ENCODE results near the gene RANBP1.

RANBP1 gene

GRCh38 chr22:20139391-20140106 lies 23.6 kb downstream of the RANBP1 start:
- peaks cover 13% of the 10 kb centered on the region for H3K4me1 ChIP-seq (ENCODE audit: control insufficient read depth, insufficient read depth, low read length)
- no peaks in the 10 kb centered on the region for H3K27me3 ChIP-seq (ENCODE audit: control insufficient read depth, insufficient read depth, low read length)
- no peaks in the 10 kb centered on the region for H3K36me3 ChIP-seq (ENCODE audit: control insufficient read depth, insufficient read depth, low read length)

GRCh38 chr22:20140107-20140445 lies 24.2 kb downstream of the RANBP1 start:
- Histone ChIP-seq H3K27me3 (ENCODE audit: control insufficient read depth, insufficient read depth, low read length) (no peaks in the 10 kb centered on the region), H3K9ac (ENCODE audit: low read length) (no peak overlapping the region), H3K4me3 (ENCODE audit: low read length) (no peak overlapping the region), H3K4me1 (ENCODE audit: control insufficient read depth, insufficient read depth, low read length) (peaks cover 12% of the 10 kb centered on the region), H3K36me3 (ENCODE audit: control insufficient read depth, insufficient read depth, low read length) (no peaks in the 10 kb centered on the region), H3K9me3 (ENCODE audit: control insufficient read depth, low read length) (no peaks in the 10 kb centered on the region)

More at GRCh38 chr22:20139391-20140106, 23.6 kb downstream of the RANBP1 start:
- H3K4me3 ChIP-seq (ENCODE audit: low read length), result no peak overlapping the region
- H3K9ac ChIP-seq (ENCODE audit: low read length), result no peak overlapping the region
- H3K9me3 ChIP-seq (ENCODE audit: control insufficient read depth, low read length), result no peaks in the 10 kb centered on the region

- Histone ChIP-seq H3K4me3 (ENCODE audit: low read length) (no peak overlapping the region), H3K9ac (ENCODE audit: low read length) (no peak overlapping the region), H3K4me1 (ENCODE audit: control insufficient read depth, insufficient read depth, low read length) (peaks cover 8% of the 10 kb centered on the region), H3K9me3 (ENCODE audit: control insufficient read depth, low read length) (no peaks in the 10 kb centered on the region), H3K36me3 (ENCODE audit: control insufficient read depth, insufficient read depth, low read length) (no peaks in the 10 kb centered on the region), H3K27me3 (ENCODE audit: control insufficient read depth, insufficient read depth, low read length) (no peaks in the 10 kb centered on the region)
Observed at GRCh38 chr22:20140521-20140964, 24.6 kb downstream of the RANBP1 start.

- H3K36me3 ChIP-seq (ENCODE audit: control insufficient read depth, insufficient read depth, low read length), result no peaks in the 10 kb centered on the region
- H3K4me1 ChIP-seq (ENCODE audit: control insufficient read depth, insufficient read depth, low read length), result peaks cover 8% of the 10 kb centered on the region
- no peak overlapping the region for H3K4me3 ChIP-seq (ENCODE audit: low read length)
- H3K27me3 ChIP-seq (ENCODE audit: control insufficient read depth, insufficient read depth, low read length), result no peaks in the 10 kb centered on the region
- H3K9me3 ChIP-seq (ENCODE audit: control insufficient read depth, low read length), result no peaks in the 10 kb centered on the region
- H3K9ac ChIP-seq (ENCODE audit: low read length), result no peak overlapping the region
Observed at GRCh38 chr22:20141186-20142077, 25.5 kb downstream of the RANBP1 start.

- no peak overlapping the region for H3K4me3 ChIP-seq (ENCODE audit: low read length)
- H3K4me1 ChIP-seq (ENCODE audit: control insufficient read depth, insufficient read depth, low read length), result peaks cover under 1% of the 10 kb centered on the region
- H3K9ac ChIP-seq (ENCODE audit: low read length), result no peak overlapping the region
- no peaks in the 10 kb centered on the region for H3K27me3 ChIP-seq (ENCODE audit: control insufficient read depth, insufficient read depth, low read length)
- no peaks in the 10 kb centered on the region for H3K9me3 ChIP-seq (ENCODE audit: control insufficient read depth, low read length)
- H3K36me3 ChIP-seq (ENCODE audit: control insufficient read depth, insufficient read depth, low read length), result no peaks in the 10 kb centered on the region
Observed at GRCh38 chr22:20142711-20143621, 27.1 kb downstream of the RANBP1 start.

- H3K4me3 ChIP-seq (ENCODE audit: low read length), result no peak overlapping the region
- H3K27me3 ChIP-seq (ENCODE audit: control insufficient read depth, insufficient read depth, low read length), result no peaks in the 10 kb centered on the region
- H3K36me3 ChIP-seq (ENCODE audit: control insufficient read depth, insufficient read depth, low read length), result no peaks in the 10 kb centered on the region
- H3K9me3 ChIP-seq (ENCODE audit: control insufficient read depth, low read length), result no peaks in the 10 kb centered on the region
- H3K4me1 ChIP-seq (ENCODE audit: control insufficient read depth, insufficient read depth, low read length), result no peaks in the 10 kb centered on the region
- no peak overlapping the region for H3K9ac ChIP-seq (ENCODE audit: low read length)
Observed at GRCh38 chr22:20143883-20144665, 28.2 kb downstream of the RANBP1 start.

- no peaks in the 10 kb centered on the region for H3K27me3 ChIP-seq (ENCODE audit: control insufficient read depth, insufficient read depth, low read length)
- no peaks in the 10 kb centered on the region for H3K36me3 ChIP-seq (ENCODE audit: control insufficient read depth, insufficient read depth, low read length)
- no peak overlapping the region for H3K9ac ChIP-seq (ENCODE audit: low read length)
- no peak overlapping the region for H3K4me3 ChIP-seq (ENCODE audit: low read length)
- no peaks in the 10 kb centered on the region for H3K4me1 ChIP-seq (ENCODE audit: control insufficient read depth, insufficient read depth, low read length)
- no peaks in the 10 kb centered on the region for H3K9me3 ChIP-seq (ENCODE audit: control insufficient read depth, low read length)
Observed at GRCh38 chr22:20145206-20145831, 29.4 kb downstream of the RANBP1 start.

GRCh38 chr22:20145832-20146223 lies 29.9 kb downstream of the RANBP1 start:
- Histone ChIP-seq H3K36me3 (ENCODE audit: control insufficient read depth, insufficient read depth, low read length) (no peaks in the 10 kb centered on the region), H3K4me1 (ENCODE audit: control insufficient read depth, insufficient read depth, low read length) (no peaks in the 10 kb centered on the region), H3K4me3 (ENCODE audit: low read length) (no peak overlapping the region), H3K27me3 (ENCODE audit: control insufficient read depth, insufficient read depth, low read length) (no peaks in the 10 kb centered on the region), H3K9me3 (ENCODE audit: control insufficient read depth, low read length) (no peaks in the 10 kb centered on the region), H3K9ac (ENCODE audit: low read length) (no peak overlapping the region)

GRCh38 chr22:20146777-20147176 lies 30.9 kb downstream of the RANBP1 start:
- Histone ChIP-seq H3K4me1 (ENCODE audit: control insufficient read depth, insufficient read depth, low read length) (no peaks in the 10 kb centered on the region), H3K36me3 (ENCODE audit: control insufficient read depth, insufficient read depth, low read length) (no peaks in the 10 kb centered on the region), H3K4me3 (ENCODE audit: low read length) (no peak overlapping the region), H3K27me3 (ENCODE audit: control insufficient read depth, insufficient read depth, low read length) (no peaks in the 10 kb centered on the region), H3K9ac (ENCODE audit: low read length) (no peak overlapping the region), H3K9me3 (ENCODE audit: control insufficient read depth, low read length) (no peaks in the 10 kb centered on the region)

GRCh38 chr22:20147237-20147988 lies 31.5 kb downstream of the RANBP1 start:
- Histone ChIP-seq H3K9ac (ENCODE audit: low read length) (no peak overlapping the region), H3K4me1 (ENCODE audit: control insufficient read depth, insufficient read depth, low read length) (no peaks in the 10 kb centered on the region), H3K27me3 (ENCODE audit: control insufficient read depth, insufficient read depth, low read length) (no peaks in the 10 kb centered on the region), H3K4me3 (ENCODE audit: low read length) (no peak overlapping the region), H3K9me3 (ENCODE audit: control insufficient read depth, low read length) (no peaks in the 10 kb centered on the region), H3K36me3 (ENCODE audit: control insufficient read depth, insufficient read depth, low read length) (no peaks in the 10 kb centered on the region)

All from mucosa of stomach (tissue), 1 donor.